Liver (tissue), 3 donors: ENCODE data around the gene MYLK2.

ENCODE experiments used
- EGR1 ChIP-seq, 2 donors: IDR thresholded peaks; 2 replicates each; pipeline ENCODE4 v1.6.1; 2016 to 2018; ENCODE audit warnings: antibody characterized with exemption in 2 of 2, low read depth in 2 of 2
- GABPA ChIP-seq, 2 donors: IDR thresholded peaks in 1 of 2; conservative IDR thresholded peaks in 1 of 2; 2 replicates each; pipeline ENCODE4 v1.6.1; 2016; ENCODE audit warnings: antibody characterized with exemption in 2 of 2, mild to moderate bottlenecking in 1 of 2, moderate library complexity in 1 of 2
- HNF4A ChIP-seq, 2 donors: conservative IDR thresholded peaks; 2 replicates each; pipeline ENCODE4 v1.6.1; 2016; ENCODE audit warnings: antibody characterized with exemption in 2 of 2, mild to moderate bottlenecking in 2 of 2
- HNF4G ChIP-seq: IDR thresholded peaks from 2 replicates; pipeline ENCODE4 v1.6.1; 2016; ENCODE audit warnings: antibody characterized with exemption
- SP1 ChIP-seq: IDR thresholded peaks from 2 replicates; pipeline ENCODE4 v1.6.1; 2018; ENCODE audit warnings: antibody characterized with exemption, mild to moderate bottlenecking
- TAF1 ChIP-seq: conservative IDR thresholded peaks from 2 replicates; pipeline ENCODE4 v1.6.1; 2016; ENCODE audit warnings: antibody characterized with exemption, mild to moderate bottlenecking
- YY1 ChIP-seq: IDR thresholded peaks from 2 replicates; pipeline ENCODE4 v1.6.1; 2016; ENCODE audit warnings: antibody characterized with exemption, mild to moderate bottlenecking
- TF ChIP-seq, protein P1 (sequence below): fragments of 150-350 bp; IDR thresholded peaks from 2 replicates; pipeline ENCODE4 v1.5.1; 2017; ENCODE audit warnings: improper control_type of control experiment, low read depth, low read length; ENCODE audit not compliant: missing input control
- TF ChIP-seq, protein P2 (sequence below): IDR thresholded peaks from 2 replicates; pipeline ENCODE4 v1.6.1; 2016; ENCODE audit warnings: antibody characterized with exemption
- TF ChIP-seq, protein P3 (sequence below): IDR thresholded peaks from 2 replicates; pipeline ENCODE4 v1.6.1; 2016; ENCODE audit warnings: antibody characterized with exemption, mild to moderate bottlenecking
- TF ChIP-seq, protein P4 (sequence below): IDR thresholded peaks from 2 replicates; pipeline ENCODE4 v1.6.1; 2016; ENCODE audit warnings: antibody characterized with exemption
- TF ChIP-seq, protein P5 (sequence below): IDR thresholded peaks from 2 replicates; pipeline ENCODE4 v1.6.1; 2016; ENCODE audit warnings: antibody characterized with exemption
- donor health status: healthy.
- donor health status: healthy.

DNA sequence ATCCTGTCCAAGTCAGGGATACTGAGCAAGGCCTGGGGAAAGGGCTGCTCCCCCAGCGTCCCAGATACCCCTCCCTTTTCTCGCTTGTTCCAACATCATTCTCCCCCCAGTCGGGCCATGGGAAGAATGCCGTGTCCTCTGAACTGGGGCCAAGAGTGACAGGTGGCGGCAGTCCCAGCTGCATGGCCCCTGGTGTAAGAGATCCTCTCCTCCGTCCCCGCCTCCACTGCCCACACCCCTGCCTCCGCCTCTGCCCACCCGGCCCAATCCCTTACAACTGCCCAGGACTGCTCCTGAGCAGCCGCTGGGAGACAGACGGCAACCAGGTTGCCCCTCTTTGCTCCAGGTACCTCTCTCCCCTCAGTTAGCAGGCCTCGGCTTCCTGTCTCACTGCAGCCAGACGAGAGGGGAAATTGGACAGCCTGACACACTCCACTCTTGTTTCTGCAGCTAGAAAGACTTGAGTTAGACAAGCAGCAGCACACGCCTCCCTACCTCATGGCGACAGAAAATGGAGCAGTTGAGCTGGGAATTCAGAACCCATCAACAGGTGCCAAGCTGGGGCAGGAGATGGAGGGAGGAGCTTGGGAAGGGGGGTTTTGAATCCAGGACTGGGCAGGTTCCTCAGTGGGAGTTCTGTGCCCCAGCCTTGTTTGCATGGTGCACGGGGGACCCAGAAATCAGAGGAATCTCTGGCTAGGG is at the start of gene MYLK2:
- TF ChIP-seq HNF4G, result no peak
- TF ChIP-seq, protein P1, sequence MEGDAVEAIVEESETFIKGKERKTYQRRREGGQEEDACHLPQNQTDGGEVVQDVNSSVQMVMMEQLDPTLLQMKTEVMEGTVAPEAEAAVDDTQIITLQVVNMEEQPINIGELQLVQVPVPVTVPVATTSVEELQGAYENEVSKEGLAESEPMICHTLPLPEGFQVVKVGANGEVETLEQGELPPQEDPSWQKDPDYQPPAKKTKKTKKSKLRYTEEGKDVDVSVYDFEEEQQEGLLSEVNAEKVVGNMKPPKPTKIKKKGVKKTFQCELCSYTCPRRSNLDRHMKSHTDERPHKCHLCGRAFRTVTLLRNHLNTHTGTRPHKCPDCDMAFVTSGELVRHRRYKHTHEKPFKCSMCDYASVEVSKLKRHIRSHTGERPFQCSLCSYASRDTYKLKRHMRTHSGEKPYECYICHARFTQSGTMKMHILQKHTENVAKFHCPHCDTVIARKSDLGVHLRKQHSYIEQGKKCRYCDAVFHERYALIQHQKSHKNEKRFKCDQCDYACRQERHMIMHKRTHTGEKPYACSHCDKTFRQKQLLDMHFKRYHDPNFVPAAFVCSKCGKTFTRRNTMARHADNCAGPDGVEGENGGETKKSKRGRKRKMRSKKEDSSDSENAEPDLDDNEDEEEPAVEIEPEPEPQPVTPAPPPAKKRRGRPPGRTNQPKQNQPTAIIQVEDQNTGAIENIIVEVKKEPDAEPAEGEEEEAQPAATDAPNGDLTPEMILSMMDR, result no peak
- TF ChIP-seq, protein P2, sequence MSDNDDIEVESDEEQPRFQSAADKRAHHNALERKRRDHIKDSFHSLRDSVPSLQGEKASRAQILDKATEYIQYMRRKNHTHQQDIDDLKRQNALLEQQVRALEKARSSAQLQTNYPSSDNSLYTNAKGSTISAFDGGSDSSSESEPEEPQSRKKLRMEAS, result no peak
- TF ChIP-seq SP1, result no peak
- no peak for TF ChIP-seq GABPA (IDR thresholded peaks at IDR 0.05 in 1 of 2, conservative IDR thresholded peaks at IDR 0.05 in 1 of 2)
- TF ChIP-seq, protein P3, sequence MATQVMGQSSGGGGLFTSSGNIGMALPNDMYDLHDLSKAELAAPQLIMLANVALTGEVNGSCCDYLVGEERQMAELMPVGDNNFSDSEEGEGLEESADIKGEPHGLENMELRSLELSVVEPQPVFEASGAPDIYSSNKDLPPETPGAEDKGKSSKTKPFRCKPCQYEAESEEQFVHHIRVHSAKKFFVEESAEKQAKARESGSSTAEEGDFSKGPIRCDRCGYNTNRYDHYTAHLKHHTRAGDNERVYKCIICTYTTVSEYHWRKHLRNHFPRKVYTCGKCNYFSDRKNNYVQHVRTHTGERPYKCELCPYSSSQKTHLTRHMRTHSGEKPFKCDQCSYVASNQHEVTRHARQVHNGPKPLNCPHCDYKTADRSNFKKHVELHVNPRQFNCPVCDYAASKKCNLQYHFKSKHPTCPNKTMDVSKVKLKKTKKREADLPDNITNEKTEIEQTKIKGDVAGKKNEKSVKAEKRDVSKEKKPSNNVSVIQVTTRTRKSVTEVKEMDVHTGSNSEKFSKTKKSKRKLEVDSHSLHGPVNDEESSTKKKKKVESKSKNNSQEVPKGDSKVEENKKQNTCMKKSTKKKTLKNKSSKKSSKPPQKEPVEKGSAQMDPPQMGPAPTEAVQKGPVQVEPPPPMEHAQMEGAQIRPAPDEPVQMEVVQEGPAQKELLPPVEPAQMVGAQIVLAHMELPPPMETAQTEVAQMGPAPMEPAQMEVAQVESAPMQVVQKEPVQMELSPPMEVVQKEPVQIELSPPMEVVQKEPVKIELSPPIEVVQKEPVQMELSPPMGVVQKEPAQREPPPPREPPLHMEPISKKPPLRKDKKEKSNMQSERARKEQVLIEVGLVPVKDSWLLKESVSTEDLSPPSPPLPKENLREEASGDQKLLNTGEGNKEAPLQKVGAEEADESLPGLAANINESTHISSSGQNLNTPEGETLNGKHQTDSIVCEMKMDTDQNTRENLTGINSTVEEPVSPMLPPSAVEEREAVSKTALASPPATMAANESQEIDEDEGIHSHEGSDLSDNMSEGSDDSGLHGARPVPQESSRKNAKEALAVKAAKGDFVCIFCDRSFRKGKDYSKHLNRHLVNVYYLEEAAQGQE, result no peak
- TF ChIP-seq, protein P4, sequence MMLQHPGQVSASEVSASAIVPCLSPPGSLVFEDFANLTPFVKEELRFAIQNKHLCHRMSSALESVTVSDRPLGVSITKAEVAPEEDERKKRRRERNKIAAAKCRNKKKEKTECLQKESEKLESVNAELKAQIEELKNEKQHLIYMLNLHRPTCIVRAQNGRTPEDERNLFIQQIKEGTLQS, result no peak
- TF ChIP-seq HNF4A (conservative IDR thresholded peaks at IDR 0.05), result no peak
- TF ChIP-seq TAF1, result no peak
- no peak for TF ChIP-seq YY1
- TF ChIP-seq, protein P5, sequence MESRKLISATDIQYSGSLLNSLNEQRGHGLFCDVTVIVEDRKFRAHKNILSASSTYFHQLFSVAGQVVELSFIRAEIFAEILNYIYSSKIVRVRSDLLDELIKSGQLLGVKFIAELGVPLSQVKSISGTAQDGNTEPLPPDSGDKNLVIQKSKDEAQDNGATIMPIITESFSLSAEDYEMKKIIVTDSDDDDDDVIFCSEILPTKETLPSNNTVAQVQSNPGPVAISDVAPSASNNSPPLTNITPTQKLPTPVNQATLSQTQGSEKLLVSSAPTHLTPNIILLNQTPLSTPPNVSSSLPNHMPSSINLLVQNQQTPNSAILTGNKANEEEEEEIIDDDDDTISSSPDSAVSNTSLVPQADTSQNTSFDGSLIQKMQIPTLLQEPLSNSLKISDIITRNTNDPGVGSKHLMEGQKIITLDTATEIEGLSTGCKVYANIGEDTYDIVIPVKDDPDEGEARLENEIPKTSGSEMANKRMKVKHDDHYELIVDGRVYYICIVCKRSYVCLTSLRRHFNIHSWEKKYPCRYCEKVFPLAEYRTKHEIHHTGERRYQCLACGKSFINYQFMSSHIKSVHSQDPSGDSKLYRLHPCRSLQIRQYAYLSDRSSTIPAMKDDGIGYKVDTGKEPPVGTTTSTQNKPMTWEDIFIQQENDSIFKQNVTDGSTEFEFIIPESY, result no peak
- TF ChIP-seq EGR1 (IDR thresholded peaks at IDR 0.05; ENCODE audit: low read depth in 2 of 2), result no peak
